Left cardiac atrium (tissue), 4 donors: ENCODE data around the gene ELOVL5. TPM values are rescaled to one million over a fixed set of nuclear protein-coding genes. Genes with fewer than 3 reads are reported as not detected.

ENCODE experiments used
- ATAC-seq, 2 donors: fragments of 200-7000 bp; cut with Tn5 transposase; one replicate each; pipeline ENCODE4 v1.9.1; 2020; ENCODE audit warnings: mild to moderate bottlenecking in 2 of 2, moderate library complexity in 2 of 2
- DNase-seq: peaks from one replicate; pipeline ENCODE4 v3.0.0-alpha.2; 2020
- intact Hi-C, 2 donors: fragments of 100-400 bp; cut with DNase I; formaldehyde crosslinking; loops; one replicate each; pipeline versions ENCODE4 v1.14.1 to v1.15.1; 2022 to 2023
- microRNA-seq, 2 donors: library from miRNA; unstranded; fragments of <30 nt; microRNA quantifications; one replicate each; pipeline ENCODE4 v1.2.0, GENCODE V29; 2020
- total RNA-seq, 2 donors: library from RNA; stranded (reverse); fragmentation: NEBNext Ultra II Directional; extraction: Animal tissue kit (Norgen Biotek cat#: 25700); gene quantifications; one replicate each; pipeline ENCODE4 v1.2.1, GENCODE V29; 2021
- donor health status: DM: no; HTN: yes; CAD: no.
- donor health status: DM: no; HTN: yes; CAD: no; lungs with severe emphysema.
- donor health status: DM: yes; HTN: yes; CAD: no.
- donor health status: Dilated cardiomyopathy.

ELOVL5 gene
- total RNA-seq, 2 donors from 2014 or later = 66.6 to 106 TPM

DNA sequence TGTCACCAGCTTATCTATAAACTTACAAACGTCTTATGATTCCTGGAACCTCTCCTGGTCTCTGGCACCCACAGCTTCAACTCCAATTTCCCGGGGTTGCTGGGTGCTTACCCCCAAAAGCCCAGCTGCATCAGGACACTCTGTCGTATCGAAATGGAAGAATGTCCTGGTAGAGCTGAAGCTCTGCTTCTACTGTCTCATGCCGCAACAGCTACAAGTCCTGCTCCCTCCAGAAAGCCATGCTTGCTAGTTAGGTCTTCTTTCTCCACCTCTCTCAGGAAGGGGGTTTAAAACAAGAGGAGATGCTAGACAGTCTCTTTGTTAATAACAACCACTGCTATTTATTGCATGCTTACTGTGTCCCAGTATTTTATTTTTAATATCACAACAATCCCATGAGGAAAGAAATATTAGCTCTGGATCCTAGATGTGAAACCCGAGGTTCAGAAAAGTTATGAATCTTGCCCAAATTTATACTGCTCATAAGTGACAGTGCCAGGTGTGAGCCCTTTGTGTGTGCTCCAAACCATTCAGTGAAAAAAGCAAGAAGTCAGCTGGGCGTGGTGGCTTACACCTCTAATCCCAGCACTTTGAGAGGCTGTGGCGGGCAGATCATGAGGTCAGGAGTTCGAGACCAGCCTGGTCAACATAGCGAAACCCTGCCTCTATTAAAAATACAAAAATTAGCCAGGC, 117.8 kb downstream of the ELOVL5 start:
- DNase-seq = no peak
- ATAC-seq = no peak
- intact Hi-C loops = no loop called here

DNA sequence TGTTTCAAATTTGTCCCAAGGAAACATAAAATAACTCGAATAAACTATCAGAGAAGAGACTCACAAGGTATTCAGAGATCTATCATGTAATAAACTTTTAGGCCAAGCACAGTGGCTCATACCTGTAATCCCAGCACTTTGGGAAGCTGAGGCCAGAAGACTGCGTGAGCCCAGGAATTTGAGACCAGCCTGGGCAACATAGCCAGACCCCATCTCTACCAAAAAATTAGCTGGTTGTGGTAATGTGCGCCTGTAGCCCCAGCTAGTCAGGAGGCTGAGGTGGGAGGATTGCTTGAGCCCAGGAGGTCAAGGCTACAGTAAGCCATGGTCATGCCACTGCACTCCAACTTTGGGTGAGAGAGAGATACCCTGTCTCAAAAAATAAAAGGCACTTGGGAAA, 120.9 kb downstream of the ELOVL5 start:
- DNase-seq (no peak), ATAC-seq (no peak)
- intact Hi-C loops = no loop called here

DNA sequence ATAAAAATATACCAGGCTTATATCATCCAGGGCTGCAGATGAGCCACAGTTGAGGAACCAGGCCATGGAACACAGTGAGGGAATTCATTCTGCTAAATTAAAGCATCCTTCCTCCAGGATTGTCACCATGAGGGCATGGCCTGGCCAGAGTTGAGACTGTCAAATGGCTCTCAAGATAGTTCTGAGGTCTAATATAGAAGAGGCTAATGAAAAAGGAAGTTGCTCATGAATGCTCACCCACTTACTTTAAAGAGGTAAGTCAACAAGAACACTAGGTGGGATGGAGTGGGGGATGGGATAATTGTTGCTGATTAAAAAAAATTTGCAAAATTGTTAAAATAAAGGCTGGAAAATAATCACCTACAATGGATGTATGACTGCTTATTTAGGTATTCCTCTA, 128.1 kb downstream of the ELOVL5 start:
- intact Hi-C loops = no loop called here
- ATAC-seq = no peak

More for the DNA sequence above, 128.1 kb downstream of the ELOVL5 start:
- no peak for DNase-seq

Small RNA genes lying within 50 kb of the gene (microRNA-seq; reads per million reads assigned to microRNA genes)
- 0 reads per million in 2 donors for gene MIR5685

Other genes with a start within 250 kb of the ELOVL5 start
- gene GCM1, start 200.1 kb downstream of the ELOVL5 start, total RNA-seq = under 1 TPM in 1 of 2 donors, not detected in 1; 0.08 TPM
- gene GCLC, start 196.2 kb upstream of the ELOVL5 start, total RNA-seq = 10 to 100 TPM; 17.8 to 21.6 TPM